Measurements from ENCODE around the gene ADGRG6. TPM values are rescaled to one million over a fixed set of nuclear protein-coding genes. Genes with fewer than 3 reads are reported as not detected.

ADGRG6 gene
- total RNA-seq, 1 experiment from 2014 or later, result 2.2 TPM

DNA sequence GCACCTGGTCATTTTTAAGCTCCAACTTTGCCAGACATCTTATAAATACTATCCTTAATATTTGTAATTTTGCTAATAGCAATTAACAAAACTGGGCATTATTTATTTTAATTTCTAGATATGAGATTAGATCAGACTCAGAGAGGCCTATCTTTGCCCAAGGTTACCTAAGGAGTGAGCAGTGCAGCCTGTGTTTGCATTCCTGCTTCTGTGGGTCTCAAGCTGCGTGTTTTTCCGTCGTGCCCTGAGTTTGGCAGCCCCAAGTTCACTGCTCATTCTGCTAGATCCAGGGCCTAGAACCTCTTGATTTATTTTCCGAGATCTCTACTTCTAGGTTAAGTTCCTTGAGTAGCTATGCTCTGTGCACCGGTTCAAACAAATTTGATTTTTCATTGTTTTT lies 11.0 kb upstream of the ADGRG6 start:
- no peak for DNase-seq (ENCODE audit: low read depth)

DNA sequence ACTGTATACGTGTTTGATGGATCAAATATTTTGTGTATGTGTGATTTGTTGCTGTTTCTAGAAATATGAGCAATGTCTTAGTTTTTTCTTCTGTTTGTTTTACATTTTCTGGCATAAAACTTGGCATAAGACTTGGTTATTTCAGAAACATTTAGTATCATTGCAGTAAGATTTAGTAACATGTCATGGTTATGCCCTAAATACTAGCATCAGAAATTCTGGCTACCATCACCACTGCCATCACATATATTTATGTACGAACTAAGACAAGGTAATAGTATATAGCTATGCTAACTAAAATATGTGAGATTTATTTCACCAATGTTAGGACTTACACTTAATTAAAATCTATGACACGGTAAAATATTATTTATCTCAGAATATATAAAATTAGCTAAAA lies 10.3 kb upstream of the ADGRG6 start:
- DNase-seq (ENCODE audit: low read depth), result no peak

DNA sequence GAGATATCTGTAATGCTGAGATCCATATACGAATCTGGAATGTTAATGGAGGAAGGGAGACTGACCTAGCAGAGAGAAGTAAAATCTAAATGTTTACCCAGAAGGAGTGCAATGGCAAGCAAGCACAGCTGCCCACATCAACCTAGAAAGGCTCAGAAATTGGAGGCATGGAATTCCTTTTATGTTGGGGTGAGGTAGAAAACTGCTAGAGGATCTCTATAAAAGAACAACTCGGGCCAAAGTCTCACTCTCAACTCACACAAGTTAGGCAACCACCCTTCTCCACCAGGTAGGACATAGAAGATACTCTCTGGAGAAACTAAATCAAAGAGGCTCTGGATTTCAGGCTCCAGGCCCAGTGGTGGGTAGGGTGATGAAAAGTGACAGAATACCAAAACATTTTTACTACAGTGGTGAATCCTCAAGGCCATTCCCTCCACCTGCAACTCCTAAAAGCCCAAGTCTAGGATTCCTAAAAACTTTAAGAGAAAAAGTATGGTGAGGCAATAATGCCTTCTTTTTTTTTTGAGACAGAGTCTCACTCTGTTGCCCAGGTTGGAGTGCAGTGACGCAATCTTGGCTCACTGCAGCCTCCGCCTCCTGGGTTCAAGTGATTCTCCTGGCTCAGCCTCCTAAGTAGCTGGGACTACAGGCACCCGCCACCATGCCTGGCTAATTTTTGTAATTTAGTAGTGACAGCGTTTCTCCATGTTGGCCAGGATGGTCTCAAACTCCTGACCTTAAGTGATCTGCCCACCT lies 9.5 kb upstream of the ADGRG6 start:
- DNase-seq (ENCODE audit: low read depth), result no peak

DNA sequence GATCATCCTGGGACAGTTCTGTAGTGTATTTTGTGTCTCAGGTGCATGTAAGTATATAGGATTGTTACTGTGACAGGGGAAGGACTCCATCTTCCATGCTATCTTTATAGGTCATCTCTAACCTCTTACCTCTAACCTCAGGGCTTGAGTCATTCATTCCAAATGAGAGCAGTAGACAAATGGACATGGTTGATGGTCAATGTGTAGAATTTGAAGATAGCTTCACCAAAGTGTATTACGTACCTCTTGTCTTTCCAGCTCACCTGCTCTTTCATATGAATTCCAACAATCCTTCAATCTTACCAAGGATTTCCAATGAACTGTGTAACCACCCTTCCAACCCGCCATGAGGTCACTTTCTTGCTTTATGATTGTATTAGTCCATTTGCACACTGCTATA lies 8.7 kb upstream of the ADGRG6 start:
- DNase-seq (ENCODE audit: low read depth), result no peak

DNA sequence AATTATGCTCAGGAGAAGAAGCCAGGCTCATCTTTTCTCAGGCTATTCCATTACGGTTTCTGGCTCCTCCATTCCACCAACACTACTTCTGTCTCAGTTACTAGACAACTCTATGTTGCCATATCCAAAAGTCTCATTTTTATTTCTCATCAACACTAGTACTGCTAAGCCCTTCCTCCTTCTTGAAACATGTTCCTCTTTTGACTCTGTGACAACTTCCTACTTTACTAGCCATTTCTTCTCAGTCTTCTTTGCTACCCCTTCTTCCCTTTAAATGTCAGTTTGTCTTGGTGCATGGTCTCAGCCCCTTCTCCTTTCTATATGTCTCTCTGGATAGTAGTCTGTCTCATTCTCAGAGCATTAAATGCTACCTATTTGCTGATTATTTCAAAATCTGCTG lies 7.1 kb upstream of the ADGRG6 start:
- no peak for DNase-seq (ENCODE audit: low read depth)

DNA sequence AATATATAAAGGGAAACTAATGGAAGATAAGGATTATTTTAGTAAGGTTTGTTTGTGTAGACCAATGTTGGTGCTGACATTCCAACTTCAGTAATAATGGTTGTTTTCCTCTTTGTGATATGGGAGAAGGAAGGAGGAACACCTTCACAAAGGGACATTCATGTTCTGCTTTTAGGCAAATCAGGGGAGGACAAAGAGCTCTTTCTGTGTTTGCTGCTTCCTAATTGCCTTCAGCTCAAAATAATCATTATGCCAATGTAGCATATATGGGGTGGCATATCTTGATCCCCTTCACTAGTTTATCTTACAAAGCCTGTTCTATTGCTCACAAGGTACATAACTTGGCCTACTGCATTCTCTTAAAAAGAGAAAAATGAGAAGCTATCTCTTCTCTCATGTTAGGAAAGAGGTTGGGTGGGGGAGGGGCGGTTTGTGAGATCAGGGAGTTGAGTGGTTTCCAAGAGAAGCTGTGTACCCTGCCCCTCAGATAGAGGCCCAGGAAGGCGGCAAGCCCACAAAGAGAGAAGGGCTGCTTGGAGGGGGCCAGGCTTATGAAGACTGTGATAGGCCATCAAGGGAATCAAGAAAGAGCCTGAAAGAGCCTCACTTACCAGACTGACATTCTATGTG lies 4.7 kb upstream of the ADGRG6 start:
- no peak for DNase-seq (ENCODE audit: low read depth)

DNA sequence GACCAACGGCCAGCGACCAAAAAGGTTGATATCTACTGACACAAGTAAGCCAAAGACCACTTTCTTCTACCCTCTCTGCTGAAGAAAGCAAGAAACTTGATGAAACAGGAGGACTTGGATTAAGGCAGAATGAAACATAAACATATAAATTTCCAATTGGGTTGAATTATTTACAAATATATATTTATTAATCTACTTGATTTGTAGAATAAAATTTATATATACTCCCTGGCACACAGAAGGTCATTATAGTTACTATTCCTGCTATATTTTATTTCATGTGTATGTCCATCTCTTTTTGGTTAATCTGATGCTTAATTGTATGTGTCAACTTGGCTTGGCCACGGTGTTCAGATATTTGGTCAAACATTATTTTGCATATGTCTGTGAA lies 4.2 kb upstream of the ADGRG6 start:
- no peak for DNase-seq (ENCODE audit: low read depth)

DNA sequence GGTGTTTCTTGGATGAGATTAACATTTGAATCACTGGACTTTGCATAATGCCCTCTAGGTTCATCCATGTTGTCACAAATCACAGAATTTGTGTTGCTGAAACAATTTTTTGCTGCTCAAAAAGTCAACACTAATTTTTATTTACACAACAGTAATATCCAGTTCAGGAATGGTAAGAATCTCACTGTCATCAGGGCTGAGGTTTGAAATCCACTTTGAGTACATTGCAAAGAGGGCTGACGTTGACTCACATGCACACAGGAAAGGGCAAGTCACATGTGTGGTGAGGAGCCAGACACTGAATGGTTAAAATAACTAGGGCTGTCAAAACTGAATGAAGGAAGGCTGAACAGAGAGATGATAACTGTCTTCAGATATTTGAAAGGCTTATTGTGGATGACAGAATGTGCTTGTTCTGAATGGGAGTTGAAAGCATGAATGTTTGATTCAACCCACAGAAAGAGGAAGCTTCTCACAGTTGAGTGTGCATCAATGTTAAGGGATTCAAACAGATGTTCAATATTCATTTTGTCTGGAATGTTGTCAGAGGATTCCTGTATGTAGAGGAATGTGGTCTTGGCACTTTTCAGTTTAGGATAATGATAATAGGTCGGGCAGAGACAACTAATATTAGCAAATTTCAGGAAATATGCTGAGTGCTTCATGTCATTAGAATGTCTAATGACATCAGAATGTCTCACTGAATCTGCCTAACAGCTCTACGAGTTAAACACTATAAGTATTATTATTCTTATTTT lies 3.6 kb upstream of the ADGRG6 start:
- DNase-seq (ENCODE audit: low read depth), result peak; percentile 57

DNA sequence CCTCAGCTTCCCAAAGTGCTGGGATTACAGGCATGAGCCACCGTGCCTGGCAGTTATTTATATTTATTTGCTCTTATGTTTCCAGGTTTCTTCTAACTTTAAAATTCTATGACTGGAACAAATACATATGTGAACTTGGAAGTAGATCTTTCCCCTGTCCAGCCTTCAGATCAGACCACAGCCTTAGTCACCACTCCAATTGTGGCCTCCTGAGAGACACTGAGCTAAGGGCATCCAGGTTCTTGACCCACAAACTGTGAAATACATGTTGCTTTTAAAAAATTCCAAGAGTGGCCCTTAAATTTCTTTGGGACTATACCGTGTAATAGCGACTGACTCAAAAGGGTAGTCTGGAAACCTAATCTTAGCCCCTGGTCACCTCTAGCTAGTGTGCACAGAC lies 1.5 kb upstream of the ADGRG6 start:
- DNase-seq (ENCODE audit: low read depth), result no peak

DNA sequence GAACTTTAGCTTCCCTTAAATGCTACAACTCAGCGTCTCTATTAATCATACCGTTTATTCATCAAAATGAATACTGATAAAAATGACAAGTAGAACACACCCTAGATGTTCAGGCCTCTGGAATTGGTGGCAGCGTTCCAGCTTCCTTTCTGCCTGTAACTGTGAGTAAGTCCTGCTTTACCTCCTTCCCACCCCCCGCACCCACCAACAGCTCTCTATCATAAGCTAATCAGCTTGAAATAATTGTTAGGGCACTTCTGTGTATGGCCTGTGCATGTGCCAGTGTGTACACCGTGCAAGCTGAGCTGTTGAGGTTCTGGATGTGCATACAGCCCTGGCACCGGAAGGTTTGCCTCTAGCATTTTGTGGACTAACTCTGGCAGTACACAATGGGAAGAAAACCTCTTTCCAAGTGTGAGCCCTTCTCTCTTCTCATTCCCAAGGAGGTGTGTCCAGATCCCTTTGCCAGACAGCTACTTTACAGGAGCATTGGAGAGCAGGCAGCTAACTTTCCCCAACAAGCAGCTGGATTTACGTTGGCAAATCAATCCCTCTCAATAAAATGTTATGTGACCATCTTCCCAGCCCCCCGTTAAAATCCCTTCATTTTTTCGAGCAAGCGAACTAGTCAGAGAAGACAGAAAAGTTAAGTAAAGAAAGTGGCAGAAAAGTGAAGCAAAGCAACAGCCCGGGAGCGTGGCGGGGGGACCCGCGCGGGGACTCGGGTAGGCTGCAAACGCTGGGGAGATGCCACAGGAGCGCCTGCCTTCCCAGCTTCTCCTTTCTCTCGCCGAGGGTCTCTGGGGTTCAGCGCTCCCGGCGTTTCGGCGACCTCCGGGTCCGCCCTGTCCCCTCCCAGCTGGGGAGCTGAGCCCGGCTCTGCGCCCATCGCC lies 803 bp upstream of the ADGRG6 start:
- DNase-seq (ENCODE audit: low read depth), result peak; percentile 8

DNA sequence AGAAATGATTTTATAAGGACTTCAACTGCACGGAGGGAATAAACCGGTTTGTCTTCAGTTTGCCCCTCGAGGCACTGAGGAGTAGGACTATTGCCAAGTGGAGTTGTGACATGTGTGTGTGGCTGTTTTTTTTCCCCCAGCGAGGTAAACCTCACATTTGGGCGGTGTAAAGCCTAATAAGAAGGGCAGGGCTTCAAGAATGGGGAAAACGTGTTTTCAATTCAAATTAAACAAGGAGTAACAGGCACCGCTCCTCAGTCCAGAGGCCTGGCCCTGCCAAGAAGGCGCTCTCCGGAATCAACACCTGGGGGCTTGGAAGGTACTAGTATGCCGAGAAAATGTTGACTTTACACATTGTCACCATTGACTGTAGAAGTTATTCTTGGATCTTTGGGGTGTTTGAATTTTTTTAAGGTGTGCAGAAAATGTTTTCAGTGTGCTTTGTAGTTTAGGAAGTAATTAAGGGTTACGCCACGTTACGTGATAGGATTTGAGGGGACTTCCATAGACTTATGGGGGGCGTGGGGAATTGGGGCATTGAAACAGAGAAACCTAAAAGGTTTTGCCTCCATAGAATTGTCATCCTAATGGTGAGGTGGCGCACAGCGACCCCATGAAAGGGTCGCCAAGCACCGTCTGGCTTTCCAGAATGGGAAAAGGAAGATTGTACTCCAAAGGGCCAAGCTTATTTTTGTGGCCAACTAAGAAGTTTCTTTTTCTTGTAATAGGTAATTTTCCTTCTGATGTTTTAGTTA lies 791 bp downstream of the ADGRG6 start:
- DNase-seq (ENCODE audit: low read depth), result no peak

DNA sequence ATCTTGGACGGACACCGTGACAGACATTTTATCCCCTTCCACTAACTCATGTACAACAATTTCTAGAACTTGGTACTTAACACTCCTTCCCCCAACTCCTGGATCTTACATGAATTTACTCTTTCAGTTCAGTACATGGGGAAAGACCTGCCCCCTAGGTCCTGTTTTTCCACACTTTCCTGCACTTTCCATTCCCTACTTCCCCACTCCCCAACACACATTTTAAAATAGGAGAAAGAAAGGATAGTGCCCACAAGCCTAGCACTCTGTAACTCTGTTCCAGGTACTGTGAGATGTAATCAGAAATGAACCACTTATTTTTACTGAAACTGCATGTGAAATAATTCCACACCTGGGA lies 1.3 kb downstream of the ADGRG6 start:
- DNase-seq (ENCODE audit: low read depth), result no peak

DNA sequence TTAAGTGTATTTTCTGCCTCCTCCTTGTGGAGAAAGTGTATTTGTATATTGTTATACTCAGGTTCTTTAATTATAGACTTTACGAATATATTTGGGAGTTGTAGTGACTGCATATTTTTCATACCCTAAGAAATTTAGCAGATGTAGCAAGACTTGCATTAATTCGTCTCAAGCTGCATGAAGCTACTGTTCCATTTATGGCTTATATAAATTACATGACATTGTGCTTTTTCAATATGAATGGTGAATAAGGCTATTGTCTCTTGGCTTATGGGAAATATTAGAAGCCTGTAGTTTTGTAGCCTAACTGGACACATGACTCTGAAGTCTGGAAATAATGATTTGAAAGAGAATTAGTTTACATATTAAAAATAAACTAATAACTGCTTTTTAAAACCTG lies 2.4 kb downstream of the ADGRG6 start:
- no peak for DNase-seq (ENCODE audit: low read depth)

DNA sequence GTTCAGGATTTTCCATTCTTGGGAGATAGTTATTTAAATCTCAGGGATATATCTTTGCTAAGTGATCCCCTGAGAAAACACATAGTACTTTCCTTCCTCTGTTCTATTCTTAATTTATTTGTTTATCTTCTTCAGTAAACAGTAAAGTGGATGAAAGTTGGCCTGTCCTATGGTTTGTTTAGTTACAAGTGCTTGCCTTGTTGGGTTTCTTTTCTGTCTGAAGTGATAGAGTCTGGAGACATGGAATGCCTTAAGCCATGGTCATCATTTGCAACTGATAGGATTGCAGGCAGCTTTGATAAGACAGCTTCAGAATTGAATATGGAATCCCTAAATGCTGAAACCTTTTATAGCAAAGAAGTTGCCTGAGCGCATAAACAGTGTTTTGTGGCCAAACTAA lies 4.9 kb downstream of the ADGRG6 start:
- no peak for DNase-seq (ENCODE audit: low read depth)

DNA sequence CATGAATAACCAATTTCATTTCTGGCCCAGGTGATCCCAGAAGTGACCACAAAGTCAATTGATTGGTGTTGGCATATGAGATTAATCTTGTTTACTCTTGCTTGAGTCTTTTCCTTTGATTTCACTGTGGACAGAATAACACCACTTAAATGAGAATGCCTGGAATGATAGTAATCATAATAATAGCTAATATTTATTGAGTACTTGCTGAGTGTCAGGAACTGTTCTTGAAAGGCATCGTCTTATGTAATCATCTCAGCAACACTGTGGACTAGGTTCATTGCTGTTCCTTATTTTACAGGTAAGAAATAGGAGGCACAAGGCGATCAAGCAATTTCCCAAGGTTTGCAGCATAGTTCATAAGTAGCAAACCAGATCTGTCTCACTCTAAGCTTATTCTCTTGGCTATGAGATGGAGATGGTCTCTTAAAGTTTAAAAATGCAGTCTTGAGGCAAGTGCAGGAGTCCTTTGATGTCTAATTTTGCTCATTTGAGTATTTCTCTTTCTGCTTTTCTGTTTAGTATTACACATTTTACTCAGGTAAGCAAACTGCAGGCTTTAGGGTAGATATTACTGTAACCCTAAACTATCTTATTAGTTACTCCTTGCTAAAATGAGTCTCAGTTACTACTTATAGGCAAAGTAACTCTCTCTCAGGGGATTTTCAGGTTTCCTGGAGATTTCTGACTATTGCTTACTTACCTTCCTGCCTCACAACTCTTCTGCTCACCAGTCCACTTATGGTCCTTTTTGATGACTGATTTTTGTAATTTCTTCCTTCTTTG lies 6.3 kb downstream of the ADGRG6 start:
- no peak for DNase-seq (ENCODE audit: low read depth)

DNA sequence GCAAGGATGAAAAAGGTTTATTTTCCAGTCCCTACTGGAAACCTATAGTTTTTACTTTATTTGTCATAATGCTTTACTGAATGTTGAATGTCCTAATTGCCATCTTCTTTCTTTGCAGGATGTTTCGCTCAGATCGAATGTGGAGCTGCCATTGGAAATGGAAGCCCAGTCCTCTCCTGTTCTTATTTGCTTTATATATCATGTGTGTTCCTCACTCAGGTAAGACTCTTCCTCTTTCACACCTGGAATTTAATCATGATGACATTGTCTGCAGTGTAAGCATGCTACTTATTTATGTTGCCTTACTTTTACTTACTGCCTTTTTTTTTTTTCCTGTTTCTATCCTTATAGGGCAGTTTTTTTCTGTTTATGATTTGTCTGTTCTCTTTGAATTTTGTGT lies 7.6 kb downstream of the ADGRG6 start:
- no peak for DNase-seq (ENCODE audit: low read depth)

DNA sequence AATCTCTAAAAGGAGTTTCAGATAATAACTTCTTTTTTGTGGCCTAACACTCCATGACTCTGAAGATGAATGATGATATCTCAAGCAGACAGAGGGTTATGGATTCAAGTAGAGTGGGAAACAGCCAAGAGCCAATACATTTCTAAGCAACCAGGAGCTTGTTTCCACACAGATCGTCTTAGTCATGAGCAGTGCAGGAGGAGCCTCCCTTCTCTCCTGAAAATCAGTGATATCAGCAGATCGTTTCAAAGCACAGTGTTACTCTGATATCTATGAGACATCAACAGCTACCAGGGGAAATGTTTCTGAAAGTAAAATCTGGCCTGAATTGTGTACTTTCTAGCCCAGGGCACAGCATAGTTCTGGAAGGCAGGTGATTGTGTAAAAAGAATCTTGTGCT lies 11.5 kb downstream of the ADGRG6 start:
- DNase-seq (ENCODE audit: low read depth), result no peak

DNA sequence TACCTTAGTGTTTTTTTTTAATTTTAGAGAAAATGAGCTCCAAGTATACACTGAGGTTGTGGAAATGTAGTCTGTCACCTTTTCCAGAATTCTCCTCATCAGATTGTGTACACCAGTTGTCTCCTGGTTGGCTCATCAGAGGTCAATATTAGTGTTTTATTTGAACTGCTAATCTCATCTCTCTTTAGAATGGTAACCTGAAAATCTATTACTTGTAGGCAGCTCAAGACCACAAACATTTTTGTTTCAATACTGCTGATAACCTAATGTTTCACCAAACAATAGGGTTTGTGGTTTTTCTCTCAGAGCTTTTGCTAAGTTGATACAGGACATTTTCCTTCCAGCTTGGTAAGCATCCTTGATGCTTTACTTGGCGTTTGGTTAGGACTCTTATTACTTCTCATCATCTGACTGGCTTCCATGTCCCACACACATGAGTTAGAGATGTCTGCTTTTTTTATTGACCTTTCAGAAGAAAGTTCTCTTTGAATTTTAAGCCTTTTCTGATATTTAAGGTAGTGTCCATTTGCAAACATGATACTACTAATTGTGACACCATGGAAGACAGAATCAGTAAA lies 15.1 kb downstream of the ADGRG6 start:
- no peak for DNase-seq (ENCODE audit: low read depth)

DNA sequence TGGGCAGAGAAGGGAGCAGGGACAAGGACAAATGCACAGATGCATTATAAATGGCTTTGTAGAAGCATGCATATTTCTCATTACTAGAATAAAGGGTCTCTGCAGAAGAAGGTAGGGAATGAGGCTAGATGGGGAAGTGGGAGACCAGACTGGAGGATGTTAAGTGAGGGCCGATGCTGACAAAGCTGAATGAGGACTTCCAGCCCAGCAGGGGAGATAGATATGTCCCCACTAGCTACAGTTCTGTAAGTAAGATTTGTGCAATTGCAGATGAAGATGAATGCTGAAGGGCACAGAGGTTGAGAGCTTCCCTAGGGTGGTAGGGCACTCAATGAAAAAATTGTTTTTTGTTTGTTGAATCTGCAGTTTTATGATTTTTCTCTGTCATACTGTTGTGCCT lies 16.9 kb downstream of the ADGRG6 start:
- no peak for DNase-seq (ENCODE audit: low read depth)

DNA sequence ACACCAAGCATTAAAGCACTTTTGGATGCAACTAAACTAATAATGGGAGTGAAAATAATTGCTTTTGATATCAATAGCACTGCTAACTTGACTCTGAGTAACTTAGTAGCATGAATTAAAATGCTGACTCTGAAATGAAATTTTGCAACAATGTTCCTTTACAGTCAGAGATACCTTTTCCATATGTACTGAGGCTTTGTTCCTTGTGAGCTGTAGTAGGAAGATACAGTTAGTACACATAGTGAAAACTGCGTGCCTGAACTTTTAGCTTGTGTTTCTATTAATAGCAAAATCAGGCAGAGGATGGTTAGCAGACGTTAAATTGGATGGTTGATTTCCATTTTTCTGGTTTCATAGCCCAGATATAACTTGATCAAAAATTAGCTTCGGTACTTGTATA lies 18.6 kb downstream of the ADGRG6 start:
- DNase-seq (ENCODE audit: low read depth), result no peak

Data from Daoy (cell line).